HepG2 (cell line): ENCODE measurements around the gene TCF12. TPM values are rescaled to one million over a fixed set of nuclear protein-coding genes. Genes with fewer than 3 reads are reported as not detected.
"Not testable (repeated sequence)": the region's sequence is repeated elsewhere in the genome, so short reads cannot be mapped to it uniquely, and the experiment has no call there.

Source experiments
- ATAC-seq: fragments of 200-7000 bp; cut with Tn5 transposase; 3 replicates; pipeline ENCODE4 v1.9.1; 2020; ENCODE audit warnings: mild to moderate bottlenecking, moderate library complexity
- BruUV-seq: library from RNA; stranded (reverse); fragments of 400-500 nt; replicated peaks from 2 replicates; lab custom pipeline; 2021; lab: Mats Ljungman, UMichigan
- CTCF ChIA-PET: fragments of 300-600 bp; formaldehyde crosslinking; extraction: SDS; loops from one replicate; lab custom pipeline; 2021; ENCODE audit warnings: low total read pairs, inconsistent platforms, low intra/inter-chr PET ratio; lab: Yijun Ruan, JAX
- POLR2A ChIA-PET: fragments of 350-600 bp; sonication (Branson Sonifier 250); formaldehyde crosslinking; loops from one replicate; lab custom pipeline; 2020; ENCODE audit warnings: antibody characterized with exemption, inconsistent platforms; lab: Yijun Ruan, JAX
- DNase-seq: peaks from one replicate; pipeline ENCODE4 v3.0.0-alpha.2; 2015; ENCODE audit warnings: low spot score
- FAIRE-seq: peaks from 3 replicates; lab custom pipeline; 2011; peaks lifted over from hg19 to GRCh38; lab: Jason Lieb, UNC
- H2AFZ ChIP-seq: one replicate; pipeline ENCODE4 v1.6.1; 2011; ENCODE audit warnings: low read length, inconsistent platforms
- H3K27ac ChIP-seq: fragments of 300-600 bp; 3 replicates; pipeline ENCODE4 v1.8.0; 2011; ENCODE audit warnings: mixed run types, mild to moderate bottlenecking, mixed read lengths, low read length, inconsistent platforms; ENCODE audit not compliant: insufficient read depth; ENCODE audit errors: extremely low read length
- H3K27me3 ChIP-seq, 2 experiments: fragments of 200-600 bp in 1 of 2; 2 replicates in 1 of 2; 3 replicates in 1 of 2; pipeline versions ENCODE4 v1.6.0 to v1.8.0; 2011; ENCODE audit warnings: low read length in 2 of 2, mild to moderate bottlenecking in 2 of 2, moderate library complexity in 2 of 2, inconsistent platforms in 1 of 2; ENCODE audit not compliant: insufficient read depth in 2 of 2, control insufficient read depth in 1 of 2
- H3K36me3 ChIP-seq, 2 experiments: fragments of 200-600 bp in 1 of 2; replicated peaks in 1 of 2; 2 replicates in 1 of 2; 3 replicates in 1 of 2; pipeline versions ENCODE4 v1.5.1 to v1.8.0; 2011; ENCODE audit warnings: low read length in 2 of 2, inconsistent platforms in 1 of 2; ENCODE audit not compliant: insufficient read depth in 2 of 2, control insufficient read depth in 1 of 2
- H3K4me1 ChIP-seq: 2 replicates; pipeline ENCODE4 v1.5.1; 2012; ENCODE audit warnings: low read length, inconsistent platforms; ENCODE audit not compliant: insufficient read depth
- H3K4me2 ChIP-seq: 2 replicates; pipeline ENCODE4 v1.6.0; 2011; ENCODE audit warnings: low read depth, low read length, inconsistent platforms
- H3K4me3 ChIP-seq, 3 experiments: fragments of 200-600 bp in 1 of 3; sonication (generic), shearing (Covaris generic) in 1 of 3; replicated peaks in 1 of 3; 2 replicates each; pipeline ENCODE4 v1.5.1; 2011 to 2016; ENCODE audit warnings: low read length in 3 of 3, inconsistent platforms in 2 of 3, low read depth in 2 of 3, mild to moderate bottlenecking in 2 of 3, control low read depth in 1 of 3, mixed read lengths in 1 of 3; ENCODE audit not compliant: insufficient read depth in 1 of 3
- H3K79me2 ChIP-seq: one replicate; pipeline ENCODE4 v1.6.1; 2011; ENCODE audit warnings: low read length, inconsistent platforms; ENCODE audit not compliant: insufficient read depth
- H3K9ac ChIP-seq: 2 replicates; pipeline ENCODE4 v1.6.0; 2011; ENCODE audit warnings: mild to moderate bottlenecking, low read depth, low read length, inconsistent platforms; ENCODE audit not compliant: insufficient read depth
- H3K9me3 ChIP-seq: 2 replicates; pipeline ENCODE4 v1.5.1; 2012; ENCODE audit warnings: mild to moderate bottlenecking, low read length
- H4K20me1 ChIP-seq: 2 replicates; pipeline ENCODE4 v1.6.0; 2011; ENCODE audit warnings: inconsistent platforms, mild to moderate bottlenecking, low read length, moderate library complexity; ENCODE audit not compliant: insufficient read depth
- ATRX ChIP-seq: sonication (generic); formaldehyde crosslinking; IDR thresholded peaks from 2 replicates; pipeline ENCODE4 v1.4.0; 2020; ENCODE audit warnings: missing genetic modification reagents, borderline replicate concordance
- KDM3A ChIP-seq: IDR thresholded peaks from 2 replicates; pipeline ENCODE4 v1.6.1; 2018; ENCODE audit warnings: low read depth, missing compliant biosample characterization
- NFYB ChIP-seq: sonication (generic); formaldehyde crosslinking; IDR thresholded peaks from 2 replicates; pipeline ENCODE4 v1.4.0; 2020; ENCODE audit warnings: missing genetic modification reagents
- RFXANK ChIP-seq: IDR thresholded peaks from 2 replicates; pipeline ENCODE4 v1.6.1; 2016
- SPEN ChIP-seq: sonication (generic); formaldehyde crosslinking; IDR thresholded peaks from 2 replicates; pipeline ENCODE4 v1.5.1; 2020; ENCODE audit warnings: low read depth, mild to moderate bottlenecking, missing genetic modification reagents
- SUZ12 ChIP-seq: fragments of 150-350 bp; IDR thresholded peaks from 2 replicates; pipeline ENCODE4 v1.6.1; 2014; ENCODE audit warnings: low read depth, low read length
- ZBTB8A ChIP-seq: sonication (generic); formaldehyde crosslinking; IDR thresholded peaks from 2 replicates; pipeline ENCODE4 v1.4.0; 2020; ENCODE audit warnings: mild to moderate bottlenecking, low read depth, missing genetic modification reagents, borderline replicate concordance
- ZNF142 ChIP-seq: sonication (generic); formaldehyde crosslinking; IDR thresholded peaks from 2 replicates; pipeline ENCODE4 v1.4.0; 2020; ENCODE audit warnings: missing genetic modification reagents
- ZNF256 ChIP-seq: sonication (generic); formaldehyde crosslinking; conservative IDR thresholded peaks from 2 replicates; pipeline ENCODE4 v1.4.0; 2020; ENCODE audit warnings: missing genetic modification reagents
- ZNF567 ChIP-seq: sonication (generic); formaldehyde crosslinking; IDR thresholded peaks from 2 replicates; pipeline ENCODE4 v1.8.1; 2023; ENCODE audit warnings: mild to moderate bottlenecking, missing genetic modification reagents, borderline replicate concordance
- WGBS: methylation state at CpG from one replicate; pipeline ENCODE4 v1.1.6; 2017; ENCODE audit warnings: low lambda C conversion rate; 5-methylcytosine and 5-hydroxymethylcytosine counted together
- in situ Hi-C: cut with HindIII; loops from 2 replicates; pipeline ENCODE4 v1.10.0; 2017; ENCODE audit warnings: low pct_unique_long_range_greater_than_20kb; ENCODE audit not compliant: extremely low pct_ligation_motif_present
- intact Hi-C: fragments of 100-400 bp; cut with micrococcal nuclease; formaldehyde crosslinking; loops from one replicate; pipeline ENCODE4 v1.10.0; 2022; ENCODE audit not compliant: unreplicated experiment
- polyA plus RNA-seq, 8 experiments: library from polyadenylated mRNA; depleted of rRNA in 3 of 8; stranded (reverse) in 7 of 8; unstranded in 1 of 8; fragments of >200 nt; fragmentation: Illumina TruSeq in 4 of 8; extraction: Trizol in 4 of 8; gene quantifications; 2 replicates each; pipeline versions ENCODE4 v1.2.1 to v1.2.3, GENCODE V29; 2011 to 2016; ENCODE audit warnings: low read depth in 4 of 8, missing spikeins in 1 of 8, mixed read lengths in 1 of 8; ENCODE audit not compliant: insufficient read depth in 1 of 8
- total RNA-seq, 5 experiments: library from RNA; depleted of rRNA; stranded (reverse); fragments of >200 nt; fragmentation: Illumina TruSeq; extraction: Trizol; gene quantifications; 2 replicates each; pipeline ENCODE4 v1.2.3, GENCODE V29; 2016; ENCODE audit warnings: low read depth in 1 of 5
- TF ChIP-seq, protein P1 (sequence below): IDR thresholded peaks from 2 replicates; pipeline ENCODE4 v1.6.1; 2016; ENCODE audit warnings: low read depth, control low read depth
- TF ChIP-seq, protein P2 (sequence below), 2 experiments: fragments of 450-650 bp in 1 of 2; sonication (generic) in 1 of 2; formaldehyde crosslinking; IDR thresholded peaks; 2 replicates each; pipeline versions ENCODE4 v1.5.0 to v1.8.0; 2020 to 2022; ENCODE audit warnings: mild to moderate bottlenecking in 1 of 2, missing genetic modification reagents in 1 of 2

TCF12 gene
- total and polyA plus RNA-seq, 2 of the 13 experiments (the other 11 are each of a cell fraction or from before 2014, with no cell fraction given), result 48.6 to 51.1 TPM

- no peak for TF ChIP-seq ZNF142 (CRISPR knock-in tag)
- no peak for TF ChIP-seq ZBTB8A
- TF ChIP-seq, protein P1, sequence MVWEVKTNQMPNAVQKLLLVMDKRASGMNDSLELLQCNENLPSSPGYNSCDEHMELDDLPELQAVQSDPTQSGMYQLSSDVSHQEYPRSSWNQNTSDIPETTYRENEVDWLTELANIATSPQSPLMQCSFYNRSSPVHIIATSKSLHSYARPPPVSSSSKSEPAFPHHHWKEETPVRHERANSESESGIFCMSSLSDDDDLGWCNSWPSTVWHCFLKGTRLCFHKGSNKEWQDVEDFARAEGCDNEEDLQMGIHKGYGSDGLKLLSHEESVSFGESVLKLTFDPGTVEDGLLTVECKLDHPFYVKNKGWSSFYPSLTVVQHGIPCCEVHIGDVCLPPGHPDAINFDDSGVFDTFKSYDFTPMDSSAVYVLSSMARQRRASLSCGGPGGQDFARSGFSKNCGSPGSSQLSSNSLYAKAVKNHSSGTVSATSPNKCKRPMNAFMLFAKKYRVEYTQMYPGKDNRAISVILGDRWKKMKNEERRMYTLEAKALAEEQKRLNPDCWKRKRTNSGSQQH (CRISPR knock-in tag), result no peak
- TF ChIP-seq SUZ12, result no peak
- no peak for TF ChIP-seq ATRX (CRISPR knock-in tag)
- TF ChIP-seq, protein P2, sequence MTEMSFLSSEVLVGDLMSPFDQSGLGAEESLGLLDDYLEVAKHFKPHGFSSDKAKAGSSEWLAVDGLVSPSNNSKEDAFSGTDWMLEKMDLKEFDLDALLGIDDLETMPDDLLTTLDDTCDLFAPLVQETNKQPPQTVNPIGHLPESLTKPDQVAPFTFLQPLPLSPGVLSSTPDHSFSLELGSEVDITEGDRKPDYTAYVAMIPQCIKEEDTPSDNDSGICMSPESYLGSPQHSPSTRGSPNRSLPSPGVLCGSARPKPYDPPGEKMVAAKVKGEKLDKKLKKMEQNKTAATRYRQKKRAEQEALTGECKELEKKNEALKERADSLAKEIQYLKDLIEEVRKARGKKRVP (CRISPR knock-in tag; IDR thresholded peaks at IDR 0.05), result no peak
- TF ChIP-seq NFYB (CRISPR knock-in tag), result no peak
- no peak for TF ChIP-seq ZNF567
- no peak for TF ChIP-seq KDM3A (CRISPR knock-in tag)
- no peak for TF ChIP-seq RFXANK (CRISPR knock-in tag)
- no peak for TF ChIP-seq SPEN (CRISPR knock-in tag)
- no peak for TF ChIP-seq ZNF256 (CRISPR knock-in tag)
Measured at GRCh38 chr15:57012556-57012955, 94.1 kb downstream of the TCF12 start (continued).

- BruUV-seq, result not testable (repeated sequence)
Measured at GRCh38 chr15:57014896-57015295, 96.5 kb downstream of the TCF12 start.

More at GRCh38 chr15:57014896-57015295, 96.5 kb downstream of the TCF12 start:
- peaks cover 54% of the 10 kb centered on the region for H3K79me2 ChIP-seq
- 98% methylated on average over 5 of the region's 5 CpGs for WGBS
- H3K4me3 ChIP-seq, CTCF ChIA-PET, H3K36me3 ChIP-seq, H3K27ac ChIP-seq, H3K4me2 ChIP-seq, H3K9ac ChIP-seq, in situ Hi-C loops, ATAC-seq, H2AFZ ChIP-seq, intact Hi-C loops, H3K9me3 ChIP-seq, H4K20me1 ChIP-seq, H3K27me3 ChIP-seq, POLR2A ChIA-PET, FAIRE-seq, DNase-seq: not testable (repeated sequence)
- peaks cover 23% of the 10 kb centered on the region for H3K4me1 ChIP-seq
